GDM1 (cell line): ENCODE results near the gene RABGAP1L.

Source experiments
- DNase-seq: peaks from one replicate; lab custom pipeline; 2025; lab: John Stamatoyannopoulos, UW

RABGAP1L gene

DNA sequence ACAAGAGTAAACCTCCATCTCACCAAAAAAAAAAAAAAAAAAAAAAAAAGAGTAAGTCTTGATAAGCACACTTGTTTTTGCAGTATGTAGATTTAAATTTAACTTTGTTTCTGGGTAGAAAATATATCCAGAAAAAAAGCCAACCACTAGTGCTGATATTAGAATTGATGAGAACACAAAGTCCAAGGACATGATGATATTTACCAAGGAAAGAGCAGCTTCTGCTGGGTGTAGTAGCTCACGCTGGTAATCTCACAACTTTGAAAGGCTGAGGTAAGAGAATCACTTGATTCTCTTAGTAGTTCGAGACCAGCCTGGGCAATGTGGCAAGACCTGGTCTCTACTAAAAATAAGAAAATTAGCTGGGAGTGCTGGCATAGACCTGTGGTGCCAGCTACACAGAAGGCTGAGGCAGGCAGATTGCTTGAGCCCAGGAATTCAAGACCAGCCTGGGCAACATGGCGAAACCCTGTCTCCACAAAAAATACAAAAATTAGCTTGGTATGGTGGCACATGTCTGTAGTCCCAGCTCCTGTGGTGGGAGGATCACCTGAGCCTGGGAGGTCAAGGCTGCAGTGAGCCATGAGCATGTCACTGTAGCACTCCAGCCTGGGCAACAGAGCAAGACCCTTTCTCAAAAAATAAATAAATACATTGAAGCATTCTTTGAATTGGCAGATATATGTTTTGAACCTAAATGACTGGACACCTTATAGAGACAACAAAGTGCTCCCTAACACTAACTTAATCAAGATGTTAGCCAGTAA is 776.8 kb downstream of the RABGAP1L start:
- no peak for DNase-seq

DNA sequence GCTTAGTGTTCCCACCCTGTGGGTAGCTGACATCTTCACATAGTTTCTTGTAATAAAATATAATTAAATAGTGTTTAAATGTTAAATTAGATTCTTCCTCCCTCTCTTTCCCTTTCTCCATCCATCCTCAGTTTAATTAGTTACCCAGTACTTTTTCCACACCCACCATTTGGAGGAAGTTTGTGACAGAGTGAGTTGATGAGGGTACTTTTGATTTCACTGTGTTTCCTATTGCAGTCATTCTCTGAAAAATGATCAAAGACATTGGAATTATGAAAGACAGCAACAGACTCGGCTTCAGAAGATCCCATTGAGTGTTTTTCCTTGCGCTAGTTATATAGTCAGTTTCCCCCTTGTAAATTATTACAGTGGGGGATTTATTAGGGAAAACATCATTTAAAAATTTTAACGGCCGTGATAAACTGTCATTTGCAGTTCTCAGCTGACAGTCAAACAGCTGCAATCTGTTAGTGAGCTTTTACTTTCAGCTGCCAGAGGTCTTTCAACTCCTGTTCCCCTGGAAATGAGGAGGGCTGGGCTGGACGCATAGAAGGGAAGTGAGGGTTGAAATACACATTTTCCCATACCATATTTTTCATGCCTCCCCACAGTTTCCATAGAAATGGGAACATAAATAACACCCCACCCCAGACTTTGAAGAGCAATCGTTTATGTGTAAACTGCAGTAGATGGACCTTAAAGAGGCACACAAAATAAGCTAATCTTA is 779.1 kb downstream of the RABGAP1L start:
- DNase-seq = no peak

DNA sequence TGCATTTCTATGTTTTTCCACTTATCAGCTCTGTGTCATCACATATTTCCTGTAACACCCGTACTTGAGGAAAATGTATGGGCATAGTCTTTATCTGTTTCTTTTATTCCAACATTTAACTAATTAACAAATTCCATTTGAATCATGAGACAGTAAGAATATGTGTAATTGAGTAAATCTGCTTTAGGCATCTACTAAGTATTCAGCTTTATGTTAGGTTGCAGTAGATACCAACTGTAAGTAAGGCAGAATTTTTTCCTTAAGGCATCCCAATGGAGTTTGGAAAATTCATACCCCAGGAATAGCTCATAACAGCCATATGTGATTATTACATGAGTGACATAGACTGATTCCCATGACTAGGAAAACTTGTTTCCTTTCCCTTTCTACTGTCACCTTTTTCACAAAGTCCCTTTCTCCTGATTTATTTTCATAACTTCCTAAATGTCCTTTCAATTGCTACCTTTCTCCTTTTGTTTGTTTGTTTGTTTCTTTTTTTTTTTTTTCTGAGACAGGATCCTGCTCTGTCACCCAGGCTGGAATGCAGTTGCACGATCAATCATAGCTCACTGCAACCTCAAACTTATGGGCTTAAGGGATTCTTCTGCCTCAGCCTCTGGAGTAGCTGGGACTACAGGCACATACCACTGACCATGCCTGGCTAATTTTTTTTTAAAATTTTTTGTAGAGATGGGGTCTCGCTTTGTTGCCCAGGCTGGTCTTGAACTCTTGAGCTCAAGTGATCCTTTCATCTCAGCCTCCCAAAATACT is 780.6 kb downstream of the RABGAP1L start:
- no peak for DNase-seq

DNA sequence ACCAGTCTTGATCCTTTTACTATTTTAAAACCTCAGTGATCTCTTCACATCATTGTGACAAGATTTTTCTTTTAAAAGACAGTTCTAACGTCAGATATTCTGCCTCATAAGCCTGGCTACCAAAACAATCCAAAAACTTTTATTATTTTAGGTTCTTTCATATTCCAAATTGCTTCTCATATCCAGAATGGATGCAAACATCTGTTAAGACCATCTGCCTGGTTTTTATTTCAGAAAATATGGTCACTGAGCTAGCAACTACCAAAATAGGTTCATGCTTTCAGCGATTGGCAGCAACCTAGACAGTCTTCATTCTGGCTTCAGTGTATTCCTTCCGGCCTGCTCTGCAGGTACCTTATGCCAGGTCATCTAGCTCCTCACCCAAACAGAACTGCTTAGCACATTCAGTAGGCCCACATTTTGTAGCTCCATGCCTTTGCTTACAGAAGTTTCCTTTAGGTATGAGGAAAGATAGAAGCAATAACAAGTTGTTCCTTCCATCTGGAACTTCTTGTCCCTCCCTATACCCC is 781.4 kb downstream of the RABGAP1L start:
- DNase-seq = no peak

DNA sequence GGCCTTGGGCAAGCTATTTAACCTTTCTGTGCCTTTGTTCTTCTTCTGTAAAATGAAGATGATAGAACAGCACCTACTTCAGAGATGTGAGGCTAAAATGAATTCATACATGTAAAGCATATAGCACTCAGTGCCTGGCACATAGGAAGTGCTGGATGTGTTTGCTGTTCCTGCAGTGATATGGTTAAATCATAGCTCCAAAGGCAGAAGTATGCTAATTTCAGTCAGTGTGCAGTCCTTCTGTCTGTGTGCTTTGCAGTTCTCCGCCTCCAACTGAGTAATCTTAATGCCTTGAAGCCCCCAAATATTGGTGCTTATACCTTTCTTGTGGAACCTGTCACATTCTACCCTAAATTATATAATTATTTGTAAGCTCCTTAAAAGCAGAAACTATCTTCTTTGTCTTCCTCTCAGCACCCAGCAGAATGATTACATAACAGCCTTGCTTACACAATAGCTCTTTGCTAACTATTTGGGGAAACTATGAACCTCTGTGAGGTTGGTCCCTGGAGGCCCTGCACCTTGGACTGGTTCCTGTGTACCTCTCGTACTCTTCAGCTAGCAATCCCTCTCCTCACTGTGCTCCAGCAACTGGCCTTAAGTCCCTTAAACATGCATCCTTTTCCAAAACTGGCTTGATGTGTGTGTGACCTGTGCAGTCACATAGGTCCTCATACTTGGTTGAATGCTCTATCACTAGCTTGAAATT is 783.4 kb downstream of the RABGAP1L start:
- DNase-seq = no peak

DNA sequence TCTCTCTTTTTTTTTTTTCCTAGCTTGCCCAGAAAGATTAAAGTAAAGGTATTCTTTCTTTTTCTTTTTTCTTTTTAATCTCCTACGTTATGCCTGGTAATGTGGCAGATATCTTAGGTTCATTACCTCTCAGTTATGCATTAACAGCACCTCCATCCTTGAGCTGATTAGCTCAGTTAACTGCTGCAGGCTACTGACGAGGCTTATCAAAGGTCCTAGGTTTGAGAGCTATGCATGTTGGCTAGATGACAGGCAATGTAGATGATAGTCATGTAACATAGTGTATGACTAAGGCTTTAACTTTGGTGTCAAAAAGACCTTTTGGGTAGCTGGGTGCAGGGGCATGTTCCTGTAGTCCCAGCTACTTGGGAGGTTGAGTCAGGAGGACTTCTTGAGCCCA is 786.7 kb downstream of the RABGAP1L start:
- no peak for DNase-seq

DNA sequence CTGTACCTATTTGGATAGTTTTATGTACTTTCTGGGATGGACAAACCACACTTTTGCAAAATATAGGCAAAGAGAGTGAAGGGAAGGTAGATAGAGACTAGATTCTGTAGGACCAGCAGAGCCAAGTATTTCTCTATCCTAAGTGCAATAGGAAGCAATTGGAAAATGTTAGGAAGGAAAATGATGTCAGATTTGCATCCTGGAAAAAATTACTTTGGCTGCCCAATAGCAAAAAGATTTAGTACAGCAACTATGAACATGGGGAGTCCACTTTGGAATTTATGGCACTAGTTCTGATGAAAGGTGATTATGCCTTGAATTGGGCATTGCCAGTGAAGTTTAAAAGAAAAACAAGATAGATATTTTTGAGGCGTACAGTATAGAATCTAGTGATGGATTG is 789.7 kb downstream of the RABGAP1L start:
- DNase-seq = no peak

DNA sequence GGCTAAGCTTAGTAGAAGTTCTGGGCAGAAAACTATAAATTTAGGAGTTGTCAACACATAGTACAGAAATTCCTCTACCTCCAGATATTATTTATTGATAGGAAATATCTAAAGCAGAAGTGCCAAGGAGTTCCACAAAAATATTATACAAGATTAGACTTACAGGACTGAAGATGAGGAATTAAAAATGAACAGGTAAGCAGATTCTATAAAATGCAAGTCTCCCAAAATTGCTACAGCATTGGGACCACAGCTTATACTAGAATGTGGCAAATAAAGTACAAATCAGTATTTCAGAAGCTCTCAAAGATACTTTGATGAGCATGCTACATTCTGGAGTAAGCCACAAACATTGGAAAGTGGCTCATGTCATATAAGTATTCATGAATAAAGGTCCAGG is 790.3 kb downstream of the RABGAP1L start:
- no peak for DNase-seq

DNA sequence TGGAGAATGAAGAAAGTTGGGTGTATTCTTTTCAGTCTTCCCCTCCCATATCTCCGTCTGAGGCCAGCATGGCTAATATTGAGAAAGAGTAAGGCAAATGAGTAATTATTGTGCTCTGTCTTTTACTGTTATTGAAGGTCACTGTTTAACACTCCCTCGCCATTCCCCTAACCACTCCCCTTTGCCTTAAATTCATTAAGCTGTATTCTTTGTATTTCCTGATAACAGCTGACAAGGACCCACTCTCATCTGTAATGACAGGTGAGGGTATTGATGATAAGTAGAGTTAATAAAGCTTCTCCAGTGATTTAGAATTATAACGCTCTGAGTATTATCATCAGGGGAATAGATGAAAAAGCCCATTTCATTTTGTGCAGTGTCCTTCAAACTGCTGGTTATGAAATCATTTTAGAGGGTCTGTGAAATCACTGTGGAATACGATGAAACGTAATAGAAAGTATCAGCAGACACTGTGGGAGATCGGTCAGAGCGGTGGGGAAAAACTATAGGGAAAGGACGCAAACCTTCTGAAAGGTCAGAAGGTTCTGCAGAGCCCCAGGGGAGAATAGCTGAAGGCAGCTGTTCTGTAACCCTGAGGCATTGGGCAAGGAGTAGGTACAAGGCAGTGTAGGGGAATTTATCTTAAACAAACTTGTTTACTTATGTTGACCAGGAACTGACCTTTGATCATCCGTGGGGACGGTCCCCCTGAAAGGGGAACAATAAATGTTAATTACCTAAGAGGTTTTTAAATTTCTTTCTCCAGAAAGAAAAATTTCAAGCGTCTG is 794.2 kb downstream of the RABGAP1L start:
- no peak for DNase-seq

DNA sequence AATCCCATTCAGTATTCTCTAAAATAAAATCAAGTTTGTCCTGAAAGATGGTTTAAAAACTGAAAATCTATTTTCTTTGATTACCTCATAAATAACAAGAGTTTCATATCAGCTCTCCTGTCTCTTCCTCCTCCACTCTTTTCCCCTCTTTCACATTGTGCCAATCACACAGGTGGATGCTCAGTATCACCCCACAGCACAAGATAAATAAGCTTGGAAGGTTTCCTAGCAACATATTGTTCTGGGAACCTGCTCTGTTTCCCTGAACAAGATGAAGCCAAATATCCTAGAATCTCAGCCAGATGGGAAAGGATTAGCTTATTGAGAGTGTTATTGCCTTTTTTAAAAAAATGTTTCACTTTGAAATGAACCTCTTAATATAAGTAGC is 794.7 kb downstream of the RABGAP1L start:
- DNase-seq = no peak

DNA sequence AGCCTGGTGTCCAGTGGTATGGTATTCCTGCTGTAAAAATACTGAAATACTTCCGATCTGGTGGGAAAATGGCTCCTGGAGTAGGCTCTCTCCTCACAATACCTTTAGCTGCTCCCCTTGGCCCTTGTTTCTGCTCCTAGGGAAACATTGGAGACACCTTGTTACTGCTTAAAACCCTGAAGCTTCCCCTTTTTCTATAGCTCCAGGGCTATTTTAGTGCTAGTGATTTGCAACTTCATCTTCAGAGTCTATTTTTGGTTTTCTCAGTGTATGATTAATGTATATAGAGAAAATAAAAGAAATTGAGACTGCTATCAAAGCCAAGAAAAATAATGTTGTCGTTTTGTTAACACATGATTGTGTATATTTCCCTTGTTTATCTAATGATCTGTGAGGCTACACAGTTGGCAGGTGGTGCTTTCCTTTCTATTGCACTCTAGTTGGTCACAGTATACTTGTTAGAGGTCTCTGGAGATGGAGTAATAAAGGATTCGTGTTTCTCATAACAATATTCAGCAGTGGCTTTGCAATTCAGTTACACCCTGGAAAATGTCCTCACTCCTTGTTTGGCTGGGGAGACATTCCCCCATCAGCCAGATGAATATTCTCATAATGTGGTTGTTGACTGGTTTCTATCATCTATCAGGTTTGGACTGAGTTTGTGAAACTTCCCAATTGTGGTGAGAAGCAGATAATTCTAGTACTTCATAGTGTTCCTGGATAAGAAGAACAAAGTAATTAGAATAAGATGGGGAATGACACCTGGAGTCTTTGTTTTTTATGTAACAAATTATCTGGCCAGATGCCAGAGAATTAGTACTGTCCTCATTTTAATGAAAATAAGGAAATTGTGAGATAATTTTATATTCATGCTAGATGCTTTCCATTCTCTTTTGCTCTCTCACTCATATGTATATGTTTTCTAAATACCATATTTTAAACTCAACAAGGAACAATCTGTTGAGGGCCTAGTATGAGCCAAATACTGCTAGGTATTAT is 795.6 kb downstream of the RABGAP1L start:
- DNase-seq = no peak

DNA sequence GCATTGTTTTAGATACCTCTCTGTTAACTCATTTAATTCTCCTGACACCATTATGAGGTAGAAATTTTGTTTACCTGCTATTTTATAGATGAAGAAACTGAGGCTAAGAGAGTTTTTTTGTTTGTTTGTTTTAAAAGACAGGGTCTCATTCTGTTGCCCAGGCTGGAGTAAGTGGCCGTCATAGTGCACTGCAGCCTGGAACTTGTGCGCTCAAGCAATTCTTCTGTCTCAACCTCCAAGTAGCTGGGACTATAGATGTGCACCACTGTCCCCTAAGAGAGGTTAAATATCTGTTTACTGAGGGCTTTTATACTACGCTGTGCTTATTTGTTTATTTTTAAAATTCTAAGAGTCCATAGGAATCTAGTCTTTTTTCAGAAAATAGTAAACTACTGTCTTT is 796.8 kb downstream of the RABGAP1L start:
- no peak for DNase-seq

DNA sequence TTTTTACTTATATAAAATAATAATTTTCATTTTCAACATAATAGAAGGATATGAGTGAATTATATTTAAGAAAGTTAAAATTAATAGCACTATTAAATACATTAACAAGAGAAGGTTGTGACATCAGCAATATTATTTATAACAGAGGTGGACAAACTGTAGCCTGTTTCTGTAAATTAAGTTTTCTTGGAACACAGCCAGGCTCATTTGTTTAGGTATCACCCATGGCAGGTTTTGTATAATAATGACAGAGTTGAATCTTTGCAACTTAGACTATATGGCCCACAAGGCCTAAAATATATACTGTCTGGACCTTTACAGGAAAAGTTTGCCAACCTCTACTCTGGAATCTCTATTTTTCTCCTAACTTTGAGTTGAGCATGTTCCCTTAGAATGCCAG is 797.7 kb downstream of the RABGAP1L start:
- DNase-seq = no peak

DNA sequence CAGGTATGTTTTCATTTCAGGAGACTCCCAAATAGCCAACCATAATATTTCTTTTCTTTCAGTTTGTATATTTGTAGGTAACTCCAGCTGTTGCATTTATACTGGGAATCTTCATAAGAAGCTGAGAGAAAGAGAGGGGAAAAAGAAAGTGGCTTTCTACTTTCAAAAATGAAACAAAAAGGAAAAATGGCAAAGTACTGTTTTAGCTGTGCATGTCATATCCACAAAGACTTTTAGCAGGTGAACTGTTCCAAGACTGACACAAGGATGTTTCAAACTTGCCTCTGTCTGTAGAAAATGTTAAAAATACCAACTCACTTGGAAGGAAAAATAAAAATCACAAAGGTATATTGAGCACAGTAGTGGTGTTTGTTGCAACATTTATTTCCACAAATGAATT is 798.5 kb downstream of the RABGAP1L start:
- no peak for DNase-seq

DNA sequence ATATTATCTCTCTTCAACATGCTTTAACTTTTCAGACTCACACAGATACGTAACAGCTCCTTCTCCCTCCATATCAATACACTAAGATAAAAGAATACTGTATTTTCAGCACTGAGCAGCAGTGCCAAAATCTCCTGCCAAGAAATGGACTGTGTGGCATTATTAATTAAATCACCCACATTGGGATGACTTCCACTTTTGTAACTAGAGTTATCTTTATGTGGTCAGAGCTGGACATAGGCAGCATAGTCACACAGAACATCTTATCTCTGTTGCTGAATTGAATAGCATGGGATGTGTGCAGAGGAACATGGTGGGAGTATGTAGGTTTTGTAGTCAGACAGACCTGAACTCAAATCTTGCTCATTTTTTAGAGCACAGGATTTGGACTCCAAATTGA is 799.1 kb downstream of the RABGAP1L start:
- DNase-seq = no peak

DNA sequence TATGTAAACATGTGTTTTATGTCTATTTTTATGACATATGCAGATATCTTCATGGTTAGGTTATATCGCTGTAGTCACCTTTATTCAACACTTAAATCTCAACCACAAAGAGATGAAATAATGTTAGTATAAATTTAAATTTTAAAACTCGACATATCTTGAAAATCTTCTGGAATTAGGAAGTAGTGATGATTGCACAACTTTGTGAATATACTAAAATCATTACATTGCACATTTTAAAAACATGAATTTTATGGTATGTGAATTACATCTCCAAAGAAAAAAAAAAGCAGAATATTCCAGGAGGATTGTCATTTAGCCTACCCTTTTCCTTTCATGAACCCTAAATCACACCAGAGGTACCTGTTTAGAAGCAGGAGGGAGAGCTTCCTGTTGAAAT is 801.0 kb downstream of the RABGAP1L start:
- no peak for DNase-seq

DNA sequence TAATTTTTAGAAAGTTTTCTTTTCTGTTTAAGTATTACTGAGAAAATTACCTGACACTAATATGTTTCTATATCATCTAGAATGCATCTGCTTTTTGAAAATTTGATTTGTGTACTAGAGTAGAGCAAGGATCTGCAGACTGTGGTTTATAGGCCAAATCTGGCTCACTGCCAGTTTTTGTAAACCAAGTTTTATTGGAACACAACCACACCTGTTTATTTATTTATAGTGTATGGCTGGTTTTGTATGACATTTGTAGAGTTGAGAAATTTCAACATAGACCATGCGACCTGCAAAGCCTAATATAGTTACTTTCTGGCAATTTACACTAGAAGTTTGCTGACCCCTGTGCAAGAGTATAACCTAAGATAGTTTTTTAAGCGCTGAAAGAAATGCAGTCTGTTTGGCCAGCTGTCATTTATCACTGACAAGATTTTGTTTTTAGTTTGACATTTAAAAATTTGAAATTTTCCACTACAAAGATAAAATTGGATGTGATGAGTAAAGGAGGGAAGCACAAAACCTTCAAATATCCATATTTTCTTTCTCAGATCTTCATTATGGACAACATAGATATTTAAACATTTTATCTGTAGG is 804.3 kb downstream of the RABGAP1L start:
- DNase-seq = no peak

DNA sequence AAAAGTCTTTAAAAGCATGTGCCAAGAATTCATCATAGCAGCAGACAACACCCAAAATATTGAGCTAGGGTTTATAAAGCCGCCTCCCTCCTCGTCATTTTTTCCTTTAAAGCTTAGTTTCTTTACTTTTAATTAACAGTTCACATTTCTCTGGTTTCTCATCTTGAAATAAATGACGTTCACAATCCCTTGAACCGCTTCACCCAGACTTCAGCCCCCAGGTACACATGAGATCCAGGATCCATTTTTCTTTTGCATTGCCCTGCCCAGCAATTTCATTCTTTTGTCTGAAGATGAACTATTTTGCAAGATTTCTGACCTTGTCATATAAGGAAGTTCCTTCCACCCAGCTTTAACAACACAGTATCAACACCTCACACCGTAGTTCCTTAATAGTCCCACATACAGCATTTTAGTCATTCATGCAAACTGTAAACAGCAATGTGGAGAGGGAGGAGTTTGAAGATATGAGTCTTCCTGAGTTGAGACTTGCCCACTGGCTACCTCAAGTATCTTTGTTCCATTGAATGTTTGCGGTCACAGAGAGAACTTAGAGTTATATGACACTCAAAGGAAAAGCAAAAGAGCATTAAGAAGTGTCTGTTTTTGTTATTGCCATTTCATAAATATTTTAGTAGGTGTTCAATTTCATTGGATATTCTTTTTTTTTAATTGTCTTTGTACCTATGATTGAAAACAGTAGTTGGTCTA is 805.1 kb downstream of the RABGAP1L start:
- no peak for DNase-seq

DNA sequence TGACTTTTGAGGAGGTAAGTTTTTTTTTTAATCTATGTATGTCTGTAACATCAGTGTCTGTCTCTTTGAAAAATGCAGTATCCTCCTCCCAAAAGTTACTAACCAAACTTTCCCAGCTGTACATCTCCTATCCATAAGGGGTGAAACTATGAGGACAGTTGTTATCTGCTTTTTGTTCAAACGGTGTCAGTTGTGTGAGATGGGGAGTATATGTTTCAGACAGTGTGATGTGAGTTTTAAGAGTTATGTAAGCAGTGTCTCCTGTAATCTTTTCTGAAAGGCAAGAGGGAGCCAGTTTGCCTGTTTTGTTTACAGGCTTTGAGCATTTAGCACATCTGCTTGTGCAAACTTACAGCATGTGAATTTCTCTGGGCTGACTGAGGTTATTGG is 805.6 kb downstream of the RABGAP1L start:
- no peak for DNase-seq
